ENCODE measurements around the gene TMCO4.

TMCO4 gene

DNA sequence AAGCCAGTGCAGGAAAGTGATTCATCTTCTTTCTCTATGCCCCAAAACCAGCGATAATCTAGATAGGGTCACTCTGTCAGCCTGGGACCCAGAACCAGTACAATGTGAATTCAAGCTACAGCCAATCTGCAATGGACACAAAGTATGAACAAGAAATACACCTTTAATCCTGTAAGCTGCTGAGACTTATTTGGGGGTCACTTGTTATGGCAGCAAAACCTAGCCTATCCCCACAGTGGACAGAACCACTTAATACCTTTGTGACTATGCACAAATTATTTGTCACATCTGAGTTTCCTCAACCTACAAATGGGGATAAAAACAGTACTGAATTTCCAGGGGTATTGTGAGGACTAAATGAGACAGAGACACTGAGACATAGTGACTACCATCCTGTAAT is 50.0 kb downstream of the TMCO4 start:
- Histone ChIP-seq H3F3A (ENCODE audit: low read depth) (no peaks in the 10 kb centered on the region), H3K9me2 (replicated peaks; ENCODE audit: low read depth, low read length) (no peaks in the 10 kb centered on the region), H3K4me2 (ENCODE audit: low read depth, low read length, poor library complexity, severe bottlenecking) (no peak overlapping the region), H3K9ac (ENCODE audit: low read depth, low read length, poor library complexity, severe bottlenecking) (no peak overlapping the region), H4K20me1 (ENCODE audit: insufficient read depth, low read length, poor library complexity, severe bottlenecking) (no peaks in the 10 kb centered on the region), H3K4me1 (ENCODE audit: insufficient read depth, low read length, poor library complexity, severe bottlenecking) (no peaks in the 10 kb centered on the region), H2AFZ (ENCODE audit: low read length) (no peak overlapping the region), H3K79me2 (ENCODE audit: insufficient read depth, low read length) (no peaks in the 10 kb centered on the region), H3K36me3 (ENCODE audit: insufficient read depth, low read length) (no peaks in the 10 kb centered on the region), H3K27me3 (ENCODE audit: insufficient read depth, low read length, poor library complexity, severe bottlenecking) (no peaks in the 10 kb centered on the region), H3K4me3 (ENCODE audit: low read length, poor library complexity, severe bottlenecking) (no peak overlapping the region), H3K9me3 (ENCODE audit: insufficient read depth, low read depth, low read length) (no peaks in the 10 kb centered on the region)
- TF ChIP-seq, protein P1, sequence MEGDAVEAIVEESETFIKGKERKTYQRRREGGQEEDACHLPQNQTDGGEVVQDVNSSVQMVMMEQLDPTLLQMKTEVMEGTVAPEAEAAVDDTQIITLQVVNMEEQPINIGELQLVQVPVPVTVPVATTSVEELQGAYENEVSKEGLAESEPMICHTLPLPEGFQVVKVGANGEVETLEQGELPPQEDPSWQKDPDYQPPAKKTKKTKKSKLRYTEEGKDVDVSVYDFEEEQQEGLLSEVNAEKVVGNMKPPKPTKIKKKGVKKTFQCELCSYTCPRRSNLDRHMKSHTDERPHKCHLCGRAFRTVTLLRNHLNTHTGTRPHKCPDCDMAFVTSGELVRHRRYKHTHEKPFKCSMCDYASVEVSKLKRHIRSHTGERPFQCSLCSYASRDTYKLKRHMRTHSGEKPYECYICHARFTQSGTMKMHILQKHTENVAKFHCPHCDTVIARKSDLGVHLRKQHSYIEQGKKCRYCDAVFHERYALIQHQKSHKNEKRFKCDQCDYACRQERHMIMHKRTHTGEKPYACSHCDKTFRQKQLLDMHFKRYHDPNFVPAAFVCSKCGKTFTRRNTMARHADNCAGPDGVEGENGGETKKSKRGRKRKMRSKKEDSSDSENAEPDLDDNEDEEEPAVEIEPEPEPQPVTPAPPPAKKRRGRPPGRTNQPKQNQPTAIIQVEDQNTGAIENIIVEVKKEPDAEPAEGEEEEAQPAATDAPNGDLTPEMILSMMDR (conservative IDR thresholded peaks at IDR 0.05; ENCODE audit: low read length), result no peak
- no peak for TF ChIP-seq EZH2phosphoT487 (IDR thresholded peaks at IDR 0.05; ENCODE audit: borderline replicate concordance)

DNA sequence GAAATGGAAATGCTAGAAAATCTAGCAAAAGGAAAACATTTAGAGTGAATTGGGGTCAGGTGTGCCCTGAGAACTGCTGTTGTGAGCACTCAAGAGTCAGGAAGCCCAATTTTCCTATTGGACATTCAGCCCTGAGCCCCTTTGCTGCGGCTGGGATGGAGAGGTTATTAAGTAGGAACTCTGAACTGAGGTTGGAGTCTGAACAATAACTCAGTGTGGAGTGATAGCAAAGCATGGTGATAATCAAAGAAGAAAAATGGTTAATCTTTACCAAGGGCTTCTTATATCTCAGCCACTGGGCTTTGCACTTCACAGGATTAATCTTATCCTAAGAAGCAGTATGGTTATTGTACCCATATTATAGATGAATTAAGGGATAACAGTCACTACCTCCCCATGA is 52.0 kb downstream of the TMCO4 start:
- TF ChIP-seq EZH2phosphoT487 (IDR thresholded peaks at IDR 0.05; ENCODE audit: borderline replicate concordance), result no peak
- TF ChIP-seq, protein P1 (conservative IDR thresholded peaks at IDR 0.05; ENCODE audit: low read length), result no peak
- Histone ChIP-seq H3K9me3 (ENCODE audit: insufficient read depth, low read depth, low read length) (no peaks in the 10 kb centered on the region), H3K4me1 (ENCODE audit: insufficient read depth, low read length, poor library complexity, severe bottlenecking) (no peaks in the 10 kb centered on the region), H4K20me1 (ENCODE audit: insufficient read depth, low read length, poor library complexity, severe bottlenecking) (no peaks in the 10 kb centered on the region), H3K9me2 (replicated peaks; ENCODE audit: low read depth, low read length) (no peaks in the 10 kb centered on the region), H3K4me3 (ENCODE audit: low read length, poor library complexity, severe bottlenecking) (no peak overlapping the region), H3K9ac (ENCODE audit: low read depth, low read length, poor library complexity, severe bottlenecking) (no peak overlapping the region), H3K36me3 (ENCODE audit: insufficient read depth, low read length) (no peaks in the 10 kb centered on the region), H3K27me3 (ENCODE audit: insufficient read depth, low read length, poor library complexity, severe bottlenecking) (no peaks in the 10 kb centered on the region), H3K79me2 (ENCODE audit: insufficient read depth, low read length) (no peaks in the 10 kb centered on the region), H3F3A (ENCODE audit: low read depth) (no peaks in the 10 kb centered on the region), H2AFZ (ENCODE audit: low read length) (no peak overlapping the region), H3K4me2 (ENCODE audit: low read depth, low read length, poor library complexity, severe bottlenecking) (no peak overlapping the region)

DNA sequence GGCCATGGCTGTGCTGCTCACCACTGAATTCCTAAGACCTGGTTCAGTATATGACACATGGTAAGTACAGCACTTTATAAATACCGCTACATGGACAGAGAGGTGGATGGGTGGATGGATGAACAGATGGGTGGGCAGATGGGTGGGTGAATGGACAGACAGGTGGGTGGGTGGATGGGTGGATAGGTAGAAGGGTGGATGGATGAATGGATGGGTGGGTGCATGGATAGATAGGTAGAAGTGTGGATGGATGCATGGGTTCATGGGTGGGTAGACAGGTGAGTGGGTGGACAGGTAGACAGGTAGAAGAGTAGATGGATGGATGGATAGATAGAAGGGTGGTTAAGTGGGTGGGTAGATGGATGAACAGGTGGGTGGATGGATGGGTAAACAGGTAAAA is 54.8 kb downstream of the TMCO4 start:
- no peaks in the 10 kb centered on the region for H3K9me3 ChIP-seq (ENCODE audit: insufficient read depth, low read depth, low read length)
- H3K79me2 ChIP-seq (ENCODE audit: insufficient read depth, low read length), result no peaks in the 10 kb centered on the region
- H3K4me3 ChIP-seq (ENCODE audit: low read length, poor library complexity, severe bottlenecking), result no peak overlapping the region
- no peaks in the 10 kb centered on the region for H3K4me1 ChIP-seq (ENCODE audit: insufficient read depth, low read length, poor library complexity, severe bottlenecking)
- H3K4me2 ChIP-seq (ENCODE audit: low read depth, low read length, poor library complexity, severe bottlenecking), result no peak overlapping the region
- H3K27me3 ChIP-seq (ENCODE audit: insufficient read depth, low read length, poor library complexity, severe bottlenecking), result no peaks in the 10 kb centered on the region
- no peak for TF ChIP-seq EZH2phosphoT487 (IDR thresholded peaks at IDR 0.05; ENCODE audit: borderline replicate concordance)
- TF ChIP-seq, protein P1 (conservative IDR thresholded peaks at IDR 0.05; ENCODE audit: low read length), result no peak
- no peaks in the 10 kb centered on the region for H4K20me1 ChIP-seq (ENCODE audit: insufficient read depth, low read length, poor library complexity, severe bottlenecking)
- H3K36me3 ChIP-seq (ENCODE audit: insufficient read depth, low read length), result no peaks in the 10 kb centered on the region
- no peaks in the 10 kb centered on the region for H3K9me2 ChIP-seq (replicated peaks; ENCODE audit: low read depth, low read length)
- no peak overlapping the region for H3K9ac ChIP-seq (ENCODE audit: low read depth, low read length, poor library complexity, severe bottlenecking)
- H2AFZ ChIP-seq (ENCODE audit: low read length), result no peak overlapping the region
- H3F3A ChIP-seq (ENCODE audit: low read depth), result no peaks in the 10 kb centered on the region
